HG03460 (cell line): ENCODE measurements around the gene ZSWIM2.
"Not testable (repeated sequence)": the region's sequence is repeated elsewhere in the genome, so short reads cannot be mapped to it uniquely, and the experiment has no call there.

ENCODE experiments used
- ATAC-seq: cut with Tn5 transposase; IDR thresholded peaks from one replicate; pipeline ENCODE4 v1.9.1; 2021; ENCODE audit not compliant: unreplicated experiment

ZSWIM2 gene

GRCh38 chr2:186852508-186852907 lies 3.5 kb upstream of the ZSWIM2 start:
- no peak for ATAC-seq

- ATAC-seq, result no peak
Observed at GRCh38 chr2:186842373-186842772, 6.6 kb downstream of the ZSWIM2 start.

- ATAC-seq, result no peak
Observed at GRCh38 chr2:186841940-186842339, 7.0 kb downstream of the ZSWIM2 start.

- ATAC-seq, result no peak
Observed at GRCh38 chr2:186835628-186836027, 13.3 kb downstream of the ZSWIM2 start.

GRCh38 chr2:186827862-186828492 lies 21.0 kb downstream of the ZSWIM2 start:
- ATAC-seq, result no peak

- ATAC-seq, result no peak
Observed at GRCh38 chr2:186827411-186827810, 21.6 kb downstream of the ZSWIM2 start.

GRCh38 chr2:186822323-186822722 lies 26.6 kb downstream of the ZSWIM2 start:
- no peak for ATAC-seq

- ATAC-seq, result no peak
Observed at GRCh38 chr2:186820303-186820702, 28.7 kb downstream of the ZSWIM2 start.

- not testable (repeated sequence) for ATAC-seq
Observed at GRCh38 chr2:186811760-186812159, 37.2 kb downstream of the ZSWIM2 start.

- ATAC-seq, result no peak
Observed at GRCh38 chr2:186806591-186806990, 42.4 kb downstream of the ZSWIM2 start.

GRCh38 chr2:186798604-186799003 lies 50.4 kb downstream of the ZSWIM2 start:
- ATAC-seq, result not testable (repeated sequence)

- no peak for ATAC-seq
Observed at GRCh38 chr2:186784930-186785329, 64.0 kb downstream of the ZSWIM2 start.

GRCh38 chr2:186783254-186783653 lies 65.7 kb downstream of the ZSWIM2 start:
- ATAC-seq, result no peak

GRCh38 chr2:186780701-186781316 lies 68.2 kb downstream of the ZSWIM2 start:
- no peak for ATAC-seq
